ENCODE measurements around the gene CMIP. TPM values are rescaled to one million over a fixed set of nuclear protein-coding genes. Genes with fewer than 3 reads are reported as not detected.

The CMIP gene
- total RNA-seq, 1 donor from 2014 or later = 11.1 TPM

DNA sequence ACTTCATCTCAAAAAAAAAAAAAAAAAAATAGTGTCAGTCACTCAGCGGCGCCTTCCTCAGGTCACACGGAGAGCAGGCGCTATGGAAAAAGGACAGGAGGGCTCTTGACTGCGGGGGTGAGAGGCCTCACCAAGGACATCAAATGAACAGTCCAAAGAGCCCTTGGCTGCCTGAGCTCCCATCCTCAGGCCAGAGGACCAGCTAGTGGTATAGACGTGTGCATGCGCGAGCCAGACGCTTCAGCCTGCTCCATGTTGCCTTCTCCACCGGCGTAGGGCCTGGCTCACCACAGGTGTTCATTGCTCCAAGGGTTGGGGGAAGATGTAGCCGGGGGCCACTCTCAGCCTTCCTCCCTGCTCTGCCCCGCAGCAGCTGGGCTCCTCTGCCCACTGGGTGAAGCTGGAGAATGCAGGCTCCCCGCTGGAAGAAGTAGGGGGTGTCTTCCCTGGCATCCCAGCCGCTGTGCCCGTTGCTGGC is 268.7 kb downstream of the CMIP start:
- no peak for DNase-seq
- intact Hi-C loops (cut with DNase I) = no loop called here
- ATAC-seq (ENCODE audit: poor library complexity) = no peak

- intact Hi-C loops (cut with DNase I) = no loop called here
- ATAC-seq (ENCODE audit: poor library complexity) (no peak), DNase-seq (no peak)
Observed at GRCh38 chr16:81713796-81714195, 269.2 kb downstream of the CMIP start.

- DNase-seq (no peak), ATAC-seq (ENCODE audit: poor library complexity) (no peak)
- intact Hi-C loops (cut with DNase I) = no loop called here
Observed at GRCh38 chr16:81714583-81714982, 270.0 kb downstream of the CMIP start.

GRCh38 chr16:81715358-81716196 is 271.0 kb downstream of the CMIP start:
- ATAC-seq (ENCODE audit: poor library complexity) (no peak), DNase-seq (no peak)
- intact Hi-C loops (cut with DNase I) = no loop called here

- intact Hi-C loops (cut with DNase I) = no loop called here
- DNase-seq (no peak), ATAC-seq (ENCODE audit: poor library complexity) (no peak)
Observed at GRCh38 chr16:81716478-81717225, 272.0 kb downstream of the CMIP start.

DNA sequence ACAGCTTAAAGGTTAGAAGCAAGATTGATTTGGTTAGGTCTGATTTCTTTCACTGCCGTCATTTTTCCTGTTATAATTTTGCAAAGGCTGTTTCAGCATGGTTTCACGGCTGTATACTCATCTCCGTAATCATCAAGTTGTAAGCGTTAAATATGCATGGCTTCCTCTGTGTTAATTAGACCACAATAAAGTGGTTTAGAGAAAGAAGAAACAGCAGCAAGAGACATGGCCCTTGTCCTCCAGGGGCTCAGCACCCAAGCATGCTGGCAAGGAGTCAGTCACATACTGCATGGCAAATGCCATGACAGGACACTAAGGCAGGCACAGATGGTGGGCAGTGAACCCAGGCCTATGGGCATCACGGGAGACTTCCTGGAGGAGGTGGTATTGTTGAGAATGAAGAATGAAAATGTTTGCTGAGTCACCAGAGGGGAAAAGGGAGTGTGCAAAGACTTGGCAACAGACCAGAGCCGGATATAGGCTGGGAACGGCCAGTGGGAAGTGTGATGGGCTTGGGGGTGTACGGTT is 273.1 kb downstream of the CMIP start:
- ATAC-seq (ENCODE audit: poor library complexity) (no peak), DNase-seq (peak; percentile 17)
- intact Hi-C loops (cut with DNase I) = no loop called here

DNA sequence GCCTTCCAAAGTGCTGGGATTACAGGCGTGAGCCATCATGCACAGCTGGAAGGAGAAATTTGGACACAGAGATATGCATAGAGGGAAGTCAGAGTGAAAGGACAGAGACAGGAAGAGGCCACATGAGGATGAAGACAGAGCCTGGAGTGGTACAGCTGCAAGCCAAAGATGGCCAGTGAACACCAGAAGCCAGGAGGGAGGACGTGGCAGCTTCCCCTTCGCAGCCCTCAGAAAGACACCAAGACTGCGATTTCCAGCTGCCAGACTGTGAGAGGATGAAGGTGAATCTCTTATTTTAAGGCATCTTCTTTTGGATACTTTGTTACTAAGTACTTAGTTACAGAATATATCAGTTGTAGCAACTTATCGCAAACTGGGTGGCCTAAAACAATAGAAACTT is 274.0 kb downstream of the CMIP start:
- DNase-seq (no peak), ATAC-seq (ENCODE audit: poor library complexity) (peak; percentile 40)
- intact Hi-C loops (cut with DNase I) = no loop called here

GRCh38 chr16:81719993-81720392 is 275.4 kb downstream of the CMIP start:
- DNase-seq = no peak
- ATAC-seq (ENCODE audit: poor library complexity) = no peak
- intact Hi-C loops (cut with DNase I) = loop anchor here (5.0 kb wide), 2 partner anchors 98 to 318 kb away; no protein-coding TSS in a partner anchor

- intact Hi-C loops (cut with DNase I) = loop anchor here (5.0 kb wide), 2 partner anchors 99 to 319 kb away; no protein-coding TSS in a partner anchor
- DNase-seq (no peak), ATAC-seq (ENCODE audit: poor library complexity) (no peak)
Observed at GRCh38 chr16:81720973-81721906, 276.6 kb downstream of the CMIP start.

- ATAC-seq (ENCODE audit: poor library complexity) = peak; percentile 96
- intact Hi-C loops (cut with DNase I) = loop anchor here (2.0 to 5.0 kb wide), 3 partner anchors 101 to 356 kb away; no protein-coding TSS in a partner anchor
- no peak for DNase-seq
Observed at GRCh38 chr16:81723098-81723723, 278.6 kb downstream of the CMIP start.

GRCh38 chr16:81728435-81728834 is 283.8 kb downstream of the CMIP start:
- intact Hi-C loops (cut with DNase I) = no loop called here
- ATAC-seq (ENCODE audit: poor library complexity) (no peak), DNase-seq (no peak)

- intact Hi-C loops (cut with DNase I) = no loop called here
- ATAC-seq (ENCODE audit: poor library complexity) = no peak
- DNase-seq = no peak
Observed at GRCh38 chr16:81729451-81729850, 284.8 kb downstream of the CMIP start.

DNA sequence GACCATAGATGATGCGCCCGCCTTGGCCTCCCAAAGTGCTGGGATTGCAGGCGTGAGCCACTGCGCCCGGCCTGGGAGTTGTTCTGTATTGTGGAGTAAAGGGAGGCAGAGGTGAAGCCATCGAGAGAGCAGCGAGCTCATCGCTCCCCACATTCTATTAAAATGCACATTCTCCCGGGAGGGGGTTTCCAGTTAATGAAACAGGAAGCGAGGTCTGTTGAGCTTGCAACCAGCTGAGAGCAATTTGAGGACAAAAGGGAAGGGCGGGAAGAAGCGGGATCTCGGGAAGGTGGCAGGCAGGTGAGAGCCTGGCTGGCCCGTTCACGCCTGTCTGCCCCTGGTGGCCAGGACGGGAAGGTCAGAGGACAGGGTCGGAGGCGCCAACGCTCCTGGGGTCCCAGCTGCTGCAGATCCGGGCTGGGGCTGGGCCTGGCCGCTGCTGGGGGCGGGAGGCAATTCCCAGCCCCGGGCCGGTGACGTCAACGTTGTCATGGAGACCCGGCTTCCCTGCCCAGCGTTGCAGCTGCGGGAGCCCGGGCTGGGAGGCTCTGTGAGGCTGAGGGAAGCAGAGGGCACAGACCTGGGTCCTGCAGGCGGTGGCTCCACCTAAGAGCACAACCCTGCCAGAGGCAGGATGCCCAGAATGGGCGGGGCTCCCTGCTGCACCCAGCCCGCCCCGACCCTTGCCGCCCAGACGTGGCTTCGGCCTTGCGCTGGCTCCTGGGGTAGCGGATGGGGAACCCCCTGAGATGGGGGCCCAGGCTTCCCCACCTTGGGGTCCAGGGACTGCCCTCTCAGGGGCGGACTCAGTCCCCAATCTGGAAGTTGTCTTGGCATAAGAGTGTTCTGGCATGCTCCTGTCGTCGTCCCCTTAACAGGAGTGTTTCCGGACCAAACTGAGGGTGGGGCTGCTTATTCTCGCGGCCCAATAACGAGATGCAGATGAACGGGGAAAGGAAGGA is 285.8 kb downstream of the CMIP start:
- intact Hi-C loops (cut with DNase I) = no loop called here
- DNase-seq (peak; percentile 92), ATAC-seq (ENCODE audit: poor library complexity) (peak; percentile 94)

DNA sequence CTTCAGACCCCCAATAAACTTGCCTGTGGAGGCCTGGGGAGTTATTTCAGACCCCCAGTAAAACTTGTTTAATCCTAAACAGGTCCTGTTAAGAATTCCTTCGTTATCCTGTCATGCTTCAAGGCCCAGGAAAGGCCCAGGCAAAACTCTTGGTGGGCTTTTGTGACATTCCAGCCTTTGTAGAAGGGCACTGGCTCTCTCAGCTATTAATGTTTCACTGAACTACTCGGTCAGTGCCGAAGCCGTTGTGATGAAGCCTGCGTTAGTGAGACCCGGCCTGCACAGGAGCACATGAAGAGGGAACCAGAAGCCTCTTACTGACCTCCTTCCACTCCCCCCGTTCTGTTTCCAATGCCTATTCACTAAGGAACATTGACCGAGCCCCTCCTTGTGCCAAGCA is 287.0 kb downstream of the CMIP start:
- DNase-seq = no peak
- intact Hi-C loops (cut with DNase I) = no loop called here
- no peak for ATAC-seq (ENCODE audit: poor library complexity)

- intact Hi-C loops (cut with DNase I) = no loop called here
- ATAC-seq (ENCODE audit: poor library complexity) (no peak), DNase-seq (no peak)
Observed at GRCh38 chr16:81732699-81733098, 288.1 kb downstream of the CMIP start.

GRCh38 chr16:81733295-81733694 is 288.7 kb downstream of the CMIP start:
- intact Hi-C loops (cut with DNase I) = no loop called here
- DNase-seq = no peak
- ATAC-seq (ENCODE audit: poor library complexity) = no peak
